PFSK-1 (cell line): ENCODE data around the gene NDUFA13.

ENCODE experiments used
- POLR2AphosphoS5 ChIP-seq: IDR thresholded peaks from 2 replicates; pipeline ENCODE4 v1.6.1; 2012; ENCODE audit warnings: low read depth, mild to moderate bottlenecking, control low read depth, low read length, moderate library complexity
- TAF1 ChIP-seq: IDR thresholded peaks from 2 replicates; pipeline ENCODE4 v1.6.1; 2012; ENCODE audit warnings: low read length, control low read depth, borderline replicate concordance; ENCODE audit not compliant: insufficient read depth

DNA sequence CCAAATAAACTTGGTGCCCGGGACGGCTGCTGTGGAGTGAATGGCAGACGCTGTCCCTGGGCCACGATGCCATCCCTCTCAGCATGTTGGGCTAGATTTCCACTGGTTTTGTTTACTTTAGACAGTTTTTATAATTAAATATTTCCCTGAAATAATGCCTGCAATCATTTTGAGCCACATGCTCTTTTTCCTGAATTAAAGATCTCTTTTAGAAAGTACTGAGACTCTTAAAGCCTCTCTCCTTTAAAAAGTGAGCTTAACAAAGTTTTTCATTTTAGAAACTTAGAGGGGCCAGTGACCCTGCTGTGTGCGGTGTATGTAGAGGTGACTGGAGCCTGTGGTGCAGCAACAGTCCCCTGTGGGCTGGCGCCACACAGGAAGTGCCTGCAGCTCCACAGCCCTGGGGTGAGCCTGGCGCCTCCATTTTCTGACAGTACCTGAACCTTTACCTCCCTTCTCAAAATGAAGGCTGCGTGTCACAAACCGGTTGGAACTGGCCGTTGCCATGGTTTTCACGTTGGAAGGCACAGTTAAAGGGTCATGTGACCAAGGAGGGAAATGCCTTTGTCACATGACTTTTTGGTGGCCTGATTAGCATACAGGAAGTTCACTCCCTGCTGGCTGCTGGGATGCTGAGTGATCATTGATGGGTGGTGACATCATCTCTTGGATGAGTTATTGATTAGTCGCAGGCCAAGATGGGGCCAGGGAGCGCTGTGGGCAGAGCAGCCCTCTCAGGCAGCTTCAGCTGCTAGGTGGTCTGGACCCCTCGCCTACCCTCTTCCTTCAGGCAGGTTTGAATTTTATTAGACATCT, 26.9 kb upstream of the NDUFA13 start:
- TF ChIP-seq TAF1 (no peak), POLR2AphosphoS5 (no peak)
